C1 segment of cervical spinal cord (tissue), 14 donors: Measurements from ENCODE around the gene AHSP.
"Not testable (repeated sequence)": the region's sequence is repeated elsewhere in the genome, so short reads cannot be mapped to it uniquely, and the experiment has no call there.

ENCODE experiments used
- DNase-seq, 14 donors: peaks; one replicate each; lab custom pipeline; 2025; lab: John Stamatoyannopoulos, UW

The AHSP gene

GRCh38 chr16:31527734-31528274 is at the start of gene AHSP:
AHSP (plus strand) TSS chr16:31527900; CDS start chr16:31528140, 240 bp downstream.
- DNase-seq, result no peak

GRCh38 chr16:31478956-31479355 is 48.7 kb upstream of the AHSP start:
- no peak for DNase-seq

- no peak for DNase-seq
Measured at GRCh38 chr16:31479751-31480150, 47.9 kb upstream of the AHSP start.

GRCh38 chr16:31480851-31481536 is 46.7 kb upstream of the AHSP start:
- DNase-seq, result no peak

GRCh38 chr16:31483081-31483480 is 44.6 kb upstream of the AHSP start, which contains the start of gene SLC5A2:
SLC5A2 (plus strand) TSS chr16:31483123; CDS start chr16:31483137, 14 bp downstream.
- no peak for DNase-seq

GRCh38 chr16:31484048-31484447 is 43.7 kb upstream of the AHSP start:
- not testable (repeated sequence) for DNase-seq

- no peak for DNase-seq
Measured at GRCh38 chr16:31484491-31485171, 43.1 kb upstream of the AHSP start.

GRCh38 chr16:31485571-31485970 is 42.1 kb upstream of the AHSP start:
- no peak for DNase-seq

- DNase-seq, result no peak
Measured at GRCh38 chr16:31486045-31486444, 41.7 kb upstream of the AHSP start.

GRCh38 chr16:31487071-31487719 is 40.5 kb upstream of the AHSP start:
- no peak for DNase-seq

GRCh38 chr16:31487720-31488467 is 39.8 kb upstream of the AHSP start:
- peak in 2 of 14 donors; percentile 13 to 55 for DNase-seq

- DNase-seq, result no peak
Measured at GRCh38 chr16:31488468-31489297, 39.0 kb upstream of the AHSP start.

GRCh38 chr16:31489298-31489564 is 38.5 kb upstream of the AHSP start:
- DNase-seq, result no peak

GRCh38 chr16:31489616-31490584 is 37.8 kb upstream of the AHSP start:
- no peak for DNase-seq

GRCh38 chr16:31491778-31492418 is 35.8 kb upstream of the AHSP start:
- DNase-seq, result no peak

GRCh38 chr16:31493506-31494125 is 34.1 kb upstream of the AHSP start:
- no peak for DNase-seq

- DNase-seq, result no peak
Measured at GRCh38 chr16:31496670-31497069, 31.0 kb upstream of the AHSP start.

GRCh38 chr16:31498493-31498892 is 29.2 kb upstream of the AHSP start:
- no peak for DNase-seq

- DNase-seq, result no peak
Measured at GRCh38 chr16:31499928-31500327, 27.8 kb upstream of the AHSP start.
